ENCODE measurements around the gene CD9.

CD9 gene

DNA sequence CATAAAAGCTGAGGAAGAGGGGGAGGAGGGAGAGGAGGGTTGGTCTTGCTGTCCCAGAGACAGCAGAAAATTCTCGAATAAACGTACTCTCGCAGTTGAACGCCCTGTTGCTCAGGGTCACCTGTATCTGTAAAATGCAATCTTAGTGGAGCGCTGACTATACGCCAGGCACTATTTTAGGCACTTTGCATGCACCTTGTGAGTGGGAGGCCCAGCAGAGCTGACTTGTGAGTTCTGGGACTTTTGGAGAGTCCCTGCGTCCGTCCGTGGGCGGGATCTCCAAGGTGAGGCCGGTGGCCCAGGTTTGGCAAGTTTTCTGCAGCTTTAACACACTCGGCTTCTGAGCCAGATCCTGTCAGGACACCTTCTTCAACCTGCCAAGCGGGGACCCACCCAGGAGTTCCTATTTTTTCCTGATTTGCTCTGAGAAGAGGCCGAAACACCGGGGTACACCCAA, 77.8 kb downstream of the CD9 start:
- TF ChIP-seq, protein P1, sequence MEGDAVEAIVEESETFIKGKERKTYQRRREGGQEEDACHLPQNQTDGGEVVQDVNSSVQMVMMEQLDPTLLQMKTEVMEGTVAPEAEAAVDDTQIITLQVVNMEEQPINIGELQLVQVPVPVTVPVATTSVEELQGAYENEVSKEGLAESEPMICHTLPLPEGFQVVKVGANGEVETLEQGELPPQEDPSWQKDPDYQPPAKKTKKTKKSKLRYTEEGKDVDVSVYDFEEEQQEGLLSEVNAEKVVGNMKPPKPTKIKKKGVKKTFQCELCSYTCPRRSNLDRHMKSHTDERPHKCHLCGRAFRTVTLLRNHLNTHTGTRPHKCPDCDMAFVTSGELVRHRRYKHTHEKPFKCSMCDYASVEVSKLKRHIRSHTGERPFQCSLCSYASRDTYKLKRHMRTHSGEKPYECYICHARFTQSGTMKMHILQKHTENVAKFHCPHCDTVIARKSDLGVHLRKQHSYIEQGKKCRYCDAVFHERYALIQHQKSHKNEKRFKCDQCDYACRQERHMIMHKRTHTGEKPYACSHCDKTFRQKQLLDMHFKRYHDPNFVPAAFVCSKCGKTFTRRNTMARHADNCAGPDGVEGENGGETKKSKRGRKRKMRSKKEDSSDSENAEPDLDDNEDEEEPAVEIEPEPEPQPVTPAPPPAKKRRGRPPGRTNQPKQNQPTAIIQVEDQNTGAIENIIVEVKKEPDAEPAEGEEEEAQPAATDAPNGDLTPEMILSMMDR (conservative IDR thresholded peaks at IDR 0.05), result no peak
- H3K27ac ChIP-seq, result peak overlapping the region; percentile 100

DNA sequence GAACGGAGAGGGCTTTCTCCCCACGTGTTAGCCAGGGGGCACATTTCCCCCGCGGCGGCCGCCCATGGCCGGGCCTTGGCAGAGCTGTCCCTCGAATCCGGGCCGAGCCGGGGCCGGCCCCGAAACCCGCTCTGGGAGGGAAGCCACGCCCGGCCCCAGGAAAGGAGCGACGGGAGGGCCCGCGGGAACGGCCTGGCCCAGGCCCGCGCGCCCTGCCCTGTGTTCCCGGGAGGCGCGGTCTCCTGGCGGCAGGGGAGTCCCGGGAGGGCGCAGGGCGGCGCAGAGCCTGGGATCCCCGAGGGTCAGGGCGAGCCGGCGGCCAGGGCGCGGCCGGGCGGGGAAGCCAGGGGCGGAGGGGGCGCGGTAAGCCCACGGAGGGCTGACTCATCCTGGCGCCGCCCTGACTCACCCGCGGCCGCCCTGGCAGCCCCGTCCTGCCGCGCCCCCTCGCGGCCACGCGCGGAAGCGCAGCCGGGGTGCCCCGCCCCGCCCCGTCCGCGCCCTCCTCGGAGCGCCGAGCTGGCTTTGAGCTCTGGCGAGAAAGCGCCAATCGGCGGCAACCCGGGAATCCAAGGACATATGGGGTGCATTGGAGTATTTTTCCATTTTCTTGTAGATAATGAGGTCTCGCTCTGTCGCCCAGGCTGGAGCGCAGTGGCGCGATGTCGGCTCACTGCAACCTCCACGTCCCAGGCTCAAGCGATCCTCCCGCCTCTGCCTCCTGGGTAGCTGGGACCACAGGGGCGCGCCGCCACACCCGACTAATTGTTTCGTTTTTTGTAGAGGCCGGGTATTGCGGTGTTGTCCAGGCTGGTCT, 78.4 kb downstream of the CD9 start:
- peak overlapping the region; percentile 100 for H3K27ac ChIP-seq

DNA sequence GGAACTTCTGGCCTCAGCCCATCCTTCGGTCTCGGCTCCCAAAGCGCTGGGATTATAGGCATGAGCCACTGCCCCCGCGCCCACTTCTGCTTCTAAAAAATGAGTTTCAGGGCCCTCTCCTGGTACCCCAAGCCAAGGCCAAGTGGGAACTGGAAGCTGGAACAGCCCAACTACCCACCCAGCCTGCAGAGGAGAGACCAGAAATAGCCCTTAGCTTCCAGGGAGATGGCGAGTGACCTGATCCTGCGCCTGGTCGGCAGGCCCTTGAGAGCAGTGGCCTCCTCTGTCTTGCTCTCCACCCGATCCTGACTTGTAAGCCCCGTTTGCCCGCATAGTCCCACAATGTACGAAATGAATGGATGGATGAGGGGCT, 79.0 kb downstream of the CD9 start:
- peak overlapping the region; percentile 100 for H3K27ac ChIP-seq
- TF ChIP-seq, protein P1 (conservative IDR thresholded peaks at IDR 0.05), result no peak

More for the DNA sequence above, 78.4 kb downstream of the CD9 start:
- TF ChIP-seq, protein P1 (conservative IDR thresholded peaks at IDR 0.05), result peak; percentile 99

DNA sequence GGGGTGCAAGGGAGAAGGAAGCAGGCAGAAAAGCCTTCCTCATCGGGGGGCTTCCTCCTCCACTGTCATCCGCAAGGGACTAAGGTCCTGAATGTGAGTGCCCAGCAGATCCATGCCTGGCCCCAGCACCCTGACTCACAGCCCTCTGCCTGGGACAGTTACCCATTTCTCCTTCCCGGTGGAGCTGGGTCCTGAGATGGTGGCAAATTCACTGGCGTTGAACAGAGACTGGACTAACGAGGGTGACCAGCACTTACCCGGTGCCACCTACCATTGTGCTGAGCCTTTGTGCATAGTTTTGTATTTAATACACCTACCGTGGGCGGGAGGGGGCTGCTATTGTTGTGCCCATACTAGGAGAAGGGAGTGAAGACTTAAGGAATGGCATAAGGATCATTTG, 79.4 kb downstream of the CD9 start:
- no peak overlapping the region; the same call in 1 of the 2 replicates for H3K27ac ChIP-seq
- TF ChIP-seq, protein P1 (conservative IDR thresholded peaks at IDR 0.05), result no peak

DNA sequence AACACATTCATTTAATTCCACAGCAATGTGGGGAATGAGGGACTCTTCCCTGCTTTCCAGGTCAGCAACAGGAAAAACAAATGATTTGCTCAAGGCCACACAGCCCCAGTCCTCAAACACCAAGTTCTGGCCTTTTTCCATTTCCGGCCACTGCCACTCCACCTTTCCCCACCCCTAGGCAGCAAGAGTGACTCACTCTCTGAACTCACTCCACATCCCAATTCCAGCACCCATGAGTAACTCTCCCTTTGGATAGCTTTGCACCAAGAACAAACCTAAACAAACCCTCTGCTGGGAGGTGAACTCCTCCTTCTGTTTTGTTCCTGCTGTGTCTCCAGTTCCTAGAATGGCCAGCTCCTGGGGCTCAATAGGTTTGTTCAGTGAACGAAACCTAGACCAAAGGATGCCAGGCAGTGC, 79.9 kb downstream of the CD9 start:
- TF ChIP-seq, protein P1 (conservative IDR thresholded peaks at IDR 0.05), result no peak
- no peak overlapping the region for H3K27ac ChIP-seq

DNA sequence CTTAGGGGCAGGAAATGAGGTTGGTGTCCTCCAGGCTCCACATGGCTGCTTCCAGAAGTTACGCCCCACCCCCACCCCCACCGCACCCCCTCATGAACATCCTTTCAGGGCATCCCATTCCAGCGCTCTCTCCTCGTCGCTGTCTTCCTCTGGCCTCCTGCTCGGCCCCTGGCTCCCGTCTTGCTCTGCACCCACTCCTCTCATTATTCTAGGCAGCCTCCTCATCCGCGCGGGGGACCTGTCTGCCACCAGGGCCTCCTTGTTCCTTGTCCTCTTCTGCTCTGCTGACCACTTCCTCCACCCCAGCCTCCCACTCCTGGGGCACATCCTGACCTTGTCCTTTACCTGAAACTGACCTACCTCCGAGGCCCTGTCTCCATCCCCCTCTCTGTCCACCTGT, 80.5 kb downstream of the CD9 start:
- TF ChIP-seq, protein P1 (conservative IDR thresholded peaks at IDR 0.05), result no peak
- no peak overlapping the region for H3K27ac ChIP-seq

DNA sequence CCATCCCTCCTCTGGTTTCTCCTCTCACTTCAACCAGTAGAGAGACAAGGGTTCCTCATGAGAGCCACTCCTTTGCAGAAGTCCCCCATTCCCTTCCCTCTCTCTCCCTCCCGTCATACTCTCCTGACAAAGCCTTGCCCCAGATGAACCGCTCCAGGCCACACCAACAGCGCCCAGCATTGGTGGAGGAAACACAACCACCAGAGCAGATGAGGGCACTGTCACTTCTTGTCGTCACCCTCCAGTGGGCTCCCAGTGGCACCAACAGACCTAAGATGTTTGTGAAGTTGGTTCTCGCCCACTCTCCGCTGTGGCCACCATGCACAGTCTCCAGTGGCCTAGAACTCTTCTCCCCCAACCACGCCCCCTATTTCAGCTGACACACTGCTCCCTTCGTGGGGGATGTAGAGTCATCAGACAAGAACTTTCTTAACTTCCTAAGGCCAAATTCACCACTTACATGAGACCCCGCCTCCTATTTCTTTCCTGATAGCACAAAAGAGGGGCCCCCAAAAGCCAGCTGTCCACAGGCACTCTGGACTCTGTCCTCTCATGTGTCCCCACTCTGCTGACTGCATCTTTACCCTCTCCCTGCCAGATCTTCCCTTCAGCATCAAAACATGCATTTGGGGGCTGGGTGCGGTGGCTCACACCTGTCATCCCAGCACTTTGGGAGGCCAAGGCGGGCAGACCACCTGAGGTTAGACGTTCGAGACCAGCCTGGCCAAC, 81.0 kb downstream of the CD9 start:
- TF ChIP-seq, protein P1 (conservative IDR thresholded peaks at IDR 0.05), result no peak
- no peak overlapping the region for H3K27ac ChIP-seq
